Skeletal muscle tissue (tissue), 4 donors: Measurements from ENCODE around the gene MINDY4. TPM values are rescaled to one million over a fixed set of nuclear protein-coding genes. Genes with fewer than 3 reads are reported as not detected.
A peak's percentile ranks its signal among the peaks of the same experiment; 100 is the strongest.

Experiments
- H3K27ac ChIP-seq: one replicate; pipeline ENCODE4 v1.7.0; 2013; ENCODE audit warnings: mild to moderate bottlenecking, low read depth, low read length, inconsistent platforms
- H3K27me3 ChIP-seq, 3 donors: one replicate each; pipeline ENCODE4 v1.7.0; 2013; ENCODE audit warnings: low read length in 3 of 3; ENCODE audit not compliant: control insufficient read depth in 3 of 3, insufficient read depth in 3 of 3
- H3K36me3 ChIP-seq, 3 donors: one replicate each; pipeline ENCODE4 v1.7.0; 2013; ENCODE audit warnings: low read length in 3 of 3; ENCODE audit not compliant: control insufficient read depth in 3 of 3, insufficient read depth in 3 of 3
- H3K4me1 ChIP-seq, 3 donors: one replicate each; pipeline ENCODE4 v1.7.0; 2013; ENCODE audit warnings: low read length in 3 of 3, mild to moderate bottlenecking in 3 of 3; ENCODE audit not compliant: control insufficient read depth in 3 of 3, insufficient read depth in 3 of 3
- H3K4me3 ChIP-seq, 3 donors: one replicate each; pipeline ENCODE4 v1.7.0; 2013; ENCODE audit warnings: low read length in 3 of 3
- H3K9ac ChIP-seq, 3 donors: one replicate each; pipeline ENCODE4 v1.7.0; 2013; ENCODE audit warnings: low read length in 3 of 3, mild to moderate bottlenecking in 3 of 3, moderate library complexity in 2 of 3, low read depth in 1 of 3
- H3K9me3 ChIP-seq, 3 donors: one replicate each; pipeline ENCODE4 v1.7.0; 2013; ENCODE audit warnings: low read length in 3 of 3; ENCODE audit not compliant: control insufficient read depth in 3 of 3
- total RNA-seq: library from RNA; depleted of rRNA; stranded (reverse); fragments of >200 nt; gene quantifications from one replicate; pipeline ENCODE4 v1.2.3, GENCODE V29; 2014
- donor health status: Osteomylitis.

The MINDY4 gene
- total RNA-seq, 1 donor from 2014 or later: 7.8 TPM

DNA sequence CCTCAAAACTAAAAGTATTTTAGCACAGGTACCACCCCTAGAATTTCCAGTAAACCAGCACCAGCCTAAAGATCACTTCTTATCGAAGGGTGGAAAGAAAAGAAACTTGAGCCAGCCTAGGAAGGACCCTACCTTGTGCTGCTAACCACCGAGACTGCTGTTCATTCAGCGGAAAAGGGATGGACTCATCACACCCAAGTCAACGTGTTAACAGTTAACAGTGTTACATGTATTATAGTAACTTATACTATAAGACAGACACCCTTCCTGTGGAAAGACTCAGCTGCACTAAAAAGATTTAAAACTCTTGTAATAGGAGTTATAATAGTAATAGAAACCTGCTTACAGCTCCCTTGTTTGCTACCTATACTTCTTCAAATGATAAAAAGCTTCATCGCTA is 39.8 kb downstream of the MINDY4 start:
- H3K9ac ChIP-seq: no peak overlapping the region
- H3K9me3 ChIP-seq: no peaks in the 10 kb centered on the region
- no peaks in the 10 kb centered on the region for H3K36me3 ChIP-seq
- H3K27ac ChIP-seq: no peak overlapping the region
- no peak overlapping the region for H3K4me3 ChIP-seq
- H3K4me1 ChIP-seq: peaks cover 23 to 31% (median 26%) of the 10 kb centered on the region in 3 donors
- no peaks in the 10 kb centered on the region for H3K27me3 ChIP-seq

- no peak overlapping the region for H3K27ac ChIP-seq
Observed at GRCh38 chr7:30812676-30813075, 41.5 kb downstream of the MINDY4 start.

GRCh38 chr7:30813466-30813865 is 42.2 kb downstream of the MINDY4 start:
- H3K9ac ChIP-seq: no peak overlapping the region
- H3K27ac ChIP-seq: peak overlapping the region; percentile 48
- H3K4me3 ChIP-seq: no peak overlapping the region
- no peaks in the 10 kb centered on the region for H3K9me3 ChIP-seq
- no peaks in the 10 kb centered on the region for H3K36me3 ChIP-seq
- H3K4me1 ChIP-seq: peaks cover 25 to 47% (median 37%) of the 10 kb centered on the region in 3 donors
- no peaks in the 10 kb centered on the region for H3K27me3 ChIP-seq

More at GRCh38 chr7:30812676-30813075, 41.5 kb downstream of the MINDY4 start:
- no peak overlapping the region for H3K4me3 ChIP-seq
- no peaks in the 10 kb centered on the region for H3K27me3 ChIP-seq
- H3K9ac ChIP-seq: no peak overlapping the region
- no peaks in the 10 kb centered on the region for H3K36me3 ChIP-seq
- H3K4me1 ChIP-seq: peaks cover 25 to 45% (median 35%) of the 10 kb centered on the region in 3 donors
- no peaks in the 10 kb centered on the region for H3K9me3 ChIP-seq

GRCh38 chr7:30814700-30815387 is 43.6 kb downstream of the MINDY4 start:
- Histone ChIP-seq H3K27ac (peak overlapping the region; percentile 78), H3K27me3 (no peaks in the 10 kb centered on the region), H3K4me1 (peaks cover 25 to 47% (median 37%) of the 10 kb centered on the region in 3 donors)

DNA sequence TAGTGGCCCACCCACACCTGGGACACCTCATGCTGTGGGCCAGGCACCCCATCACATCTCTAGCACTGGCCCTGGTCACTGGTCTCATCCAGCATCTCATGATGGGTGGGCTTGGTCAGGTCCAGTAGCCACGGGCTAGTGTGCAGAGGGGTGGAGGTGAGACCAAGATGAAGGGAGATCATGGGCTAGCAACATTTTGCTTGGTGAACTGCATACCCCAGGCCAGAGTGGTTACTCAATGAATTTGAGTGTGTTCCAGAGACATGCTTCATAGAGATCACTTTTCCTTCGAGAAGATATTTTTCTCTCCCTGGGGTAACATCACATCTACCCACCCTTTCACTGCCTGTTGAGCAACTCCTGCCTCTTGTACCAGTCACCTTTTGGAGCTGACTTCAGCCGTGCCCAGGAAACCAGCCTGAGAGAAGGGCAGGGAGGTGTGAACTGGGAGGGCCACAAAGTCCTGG is 44.2 kb downstream of the MINDY4 start:
- no peaks in the 10 kb centered on the region for H3K9me3 ChIP-seq
- peak overlapping the region in 1 of 3 donors; percentile 24 for H3K4me3 ChIP-seq
- peak overlapping the region in 1 of 3 donors; percentile 34 for H3K9ac ChIP-seq
- no peaks in the 10 kb centered on the region for H3K36me3 ChIP-seq
- no peaks in the 10 kb centered on the region for H3K27me3 ChIP-seq
- H3K4me1 ChIP-seq: peaks cover 25 to 47% (median 37%) of the 10 kb centered on the region in 3 donors
- peak overlapping the region; percentile 78 for H3K27ac ChIP-seq

More at GRCh38 chr7:30814700-30815387, 43.6 kb downstream of the MINDY4 start:
- Histone ChIP-seq H3K4me3 (peak overlapping the region in 1 of 3 donors; percentile 24), H3K36me3 (no peaks in the 10 kb centered on the region), H3K9ac (no peak overlapping the region), H3K9me3 (no peaks in the 10 kb centered on the region)

DNA sequence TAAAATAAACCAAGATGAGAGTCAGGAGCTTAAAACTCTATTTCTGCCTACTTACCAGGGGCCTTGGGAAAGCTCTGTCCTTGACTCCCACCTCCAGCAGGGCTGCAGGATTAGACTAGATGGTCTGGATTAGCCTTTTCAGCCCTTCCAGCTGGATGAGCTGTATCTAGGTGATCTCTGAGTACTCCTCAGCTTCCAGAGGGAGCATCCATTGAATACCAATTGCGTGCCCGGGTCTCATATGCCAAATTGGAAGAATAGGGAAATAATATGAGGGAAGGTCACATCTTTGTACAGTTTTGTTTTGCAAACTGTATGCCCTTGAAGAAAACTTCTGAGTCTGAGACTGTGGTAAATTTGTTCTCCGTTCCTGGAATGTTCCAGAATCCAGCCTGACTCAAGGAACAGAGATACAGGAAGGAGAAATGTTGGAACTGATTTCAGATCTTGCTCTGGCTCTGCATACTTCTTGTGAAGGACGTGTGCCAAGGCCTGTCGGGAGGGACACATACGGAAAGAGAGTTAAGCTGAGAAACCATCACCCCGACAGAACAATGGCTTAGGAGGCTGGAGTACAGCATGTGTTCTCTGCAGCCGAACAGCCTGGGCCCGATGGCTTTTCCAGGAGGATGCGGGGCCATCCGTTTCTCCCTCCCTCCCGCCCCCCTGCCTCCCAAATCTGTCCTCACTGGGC is 44.9 kb downstream of the MINDY4 start:
- H3K36me3 ChIP-seq: no peaks in the 10 kb centered on the region
- peaks cover 25 to 49% (median 37%) of the 10 kb centered on the region in 3 donors for H3K4me1 ChIP-seq
- peak overlapping the region; percentile 78 for H3K27ac ChIP-seq
- H3K4me3 ChIP-seq: peak overlapping the region in 1 of 3 donors; percentile 34
- no peaks in the 10 kb centered on the region for H3K27me3 ChIP-seq
- peak overlapping the region in 1 of 3 donors; percentile 34 for H3K9ac ChIP-seq
- H3K9me3 ChIP-seq: no peaks in the 10 kb centered on the region

GRCh38 chr7:30816645-30817370 is 45.6 kb downstream of the MINDY4 start:
- Histone ChIP-seq H3K27me3 (no peaks in the 10 kb centered on the region), H3K9ac (peak overlapping the region in 1 of 3 donors; percentile 7), H3K36me3 (no peaks in the 10 kb centered on the region), H3K4me1 (peaks cover 25 to 49% (median 37%) of the 10 kb centered on the region in 3 donors), H3K27ac (peak overlapping the region; percentile 78), H3K4me3 (peak overlapping the region in 2 of 3 donors; percentile 23 to 45), H3K9me3 (no peaks in the 10 kb centered on the region)

DNA sequence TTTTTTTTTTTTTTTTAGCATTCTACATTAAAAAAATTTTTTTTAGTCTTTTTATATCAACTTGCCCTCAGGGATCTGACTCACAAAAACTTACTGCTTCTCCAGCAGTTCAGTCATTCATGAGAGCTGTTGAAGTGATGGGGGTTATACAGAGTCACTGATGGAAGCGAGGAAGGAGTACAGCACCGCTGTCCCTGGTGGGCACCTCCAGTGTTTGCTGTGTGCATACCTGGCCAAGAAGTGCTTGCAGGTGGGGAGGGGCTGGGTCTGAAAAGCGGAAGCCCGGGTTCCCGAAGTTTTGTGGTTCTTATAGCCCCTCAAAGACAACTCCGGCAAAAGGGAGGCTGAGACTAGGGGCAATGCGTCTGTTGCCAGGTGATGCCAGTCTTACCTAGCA is 46.2 kb downstream of the MINDY4 start:
- no peak overlapping the region for H3K9ac ChIP-seq
- no peaks in the 10 kb centered on the region for H3K36me3 ChIP-seq
- H3K27me3 ChIP-seq: no peaks in the 10 kb centered on the region
- peaks cover 25 to 49% (median 37%) of the 10 kb centered on the region in 3 donors for H3K4me1 ChIP-seq
- H3K9me3 ChIP-seq: no peaks in the 10 kb centered on the region
- H3K27ac ChIP-seq: peak overlapping the region; percentile 78
- H3K4me3 ChIP-seq: peak overlapping the region in 1 of 3 donors; percentile 45

DNA sequence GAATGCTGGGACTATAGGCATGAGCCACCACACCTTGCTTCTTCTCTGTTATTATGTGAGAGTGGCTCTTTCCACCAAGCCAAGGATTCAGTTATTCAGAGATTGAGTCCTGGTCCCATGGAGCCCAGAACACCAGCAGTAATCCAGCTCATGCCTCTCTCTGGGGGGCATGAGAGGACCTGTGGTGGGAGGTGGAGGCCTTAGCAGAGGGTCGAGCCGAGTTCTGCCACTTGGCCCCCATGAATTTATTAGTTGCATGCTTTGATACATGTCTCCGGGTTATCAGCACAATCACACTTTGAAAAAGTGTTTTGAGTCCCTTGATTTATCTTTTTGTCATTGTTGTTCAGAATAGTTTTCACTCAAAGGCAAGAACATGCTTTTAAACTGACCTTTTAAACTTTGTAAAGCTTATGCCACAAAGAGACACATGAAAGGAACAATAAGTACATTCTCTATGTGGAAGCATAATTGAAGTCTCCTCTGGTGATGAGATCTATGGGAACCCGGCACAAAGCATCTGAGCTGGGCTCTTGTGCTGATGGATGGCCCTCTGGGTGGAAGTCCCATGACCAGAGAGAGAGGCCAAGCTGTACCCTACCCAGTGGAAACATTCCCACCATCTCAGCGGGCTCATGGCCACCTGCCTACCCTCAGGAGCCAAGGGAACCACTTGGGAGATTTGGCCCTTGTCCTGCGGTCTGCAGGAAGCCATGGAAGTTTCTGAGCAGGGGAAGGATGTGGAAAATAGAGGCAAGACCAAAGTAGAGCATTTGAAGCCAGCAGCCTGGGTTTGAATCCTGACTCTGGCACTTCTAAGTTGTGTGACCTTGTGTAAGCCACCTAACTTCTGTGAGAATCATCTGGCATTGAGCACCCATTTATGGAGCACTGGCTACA is 53.9 kb downstream of the MINDY4 start:
- Histone ChIP-seq H3K27ac (no peak overlapping the region), H3K9me3 (no peaks in the 10 kb centered on the region), H3K4me1 (peaks cover 0 to 2% (median 0%) of the 10 kb centered on the region in 3 donors)

More for the DNA sequence above, 53.9 kb downstream of the MINDY4 start:
- no peaks in the 10 kb centered on the region for H3K36me3 ChIP-seq
- no peak overlapping the region for H3K4me3 ChIP-seq
- H3K27me3 ChIP-seq: no peaks in the 10 kb centered on the region
- H3K9ac ChIP-seq: no peak overlapping the region
